GM18508 (cell line): Measurements from ENCODE around the gene SOCS3.

Experiments used
- ATAC-seq: cut with Tn5 transposase; IDR thresholded peaks from one replicate; pipeline ENCODE4 v1.9.1; 2021; ENCODE audit warnings: moderate number of reproducible peaks; ENCODE audit not compliant: insufficient read depth, unreplicated experiment

SOCS3 gene

DNA sequence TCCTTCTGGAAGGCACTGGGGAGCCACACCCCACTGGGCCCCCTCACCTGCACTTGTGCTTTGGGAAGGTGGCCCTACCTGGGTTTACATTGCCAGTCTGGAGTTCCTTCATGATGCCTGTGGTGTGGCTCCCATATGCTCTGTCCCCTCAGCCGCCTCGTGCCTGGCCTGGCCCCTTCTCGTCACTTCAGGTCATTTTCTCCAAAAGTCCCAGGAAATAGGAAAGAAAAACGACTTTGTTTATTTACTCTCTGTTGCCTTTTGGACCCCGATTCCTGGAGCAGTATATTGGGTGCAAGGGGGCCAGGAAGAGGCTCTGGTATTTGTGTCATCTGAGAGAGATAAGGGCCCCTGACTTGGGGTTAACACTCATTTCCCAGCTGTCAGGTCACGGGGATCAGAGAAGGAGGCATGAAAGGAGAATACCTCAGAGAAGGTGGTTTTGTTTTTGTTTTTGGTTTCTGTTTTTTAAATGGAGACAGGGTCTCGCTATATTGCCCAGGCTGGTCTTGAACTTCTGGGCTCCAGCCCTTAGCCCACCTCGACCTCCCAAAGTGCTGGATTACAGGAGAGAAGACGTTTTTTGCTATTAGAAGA is 4.7 kb downstream of the SOCS3 start:
- no peak for ATAC-seq

DNA sequence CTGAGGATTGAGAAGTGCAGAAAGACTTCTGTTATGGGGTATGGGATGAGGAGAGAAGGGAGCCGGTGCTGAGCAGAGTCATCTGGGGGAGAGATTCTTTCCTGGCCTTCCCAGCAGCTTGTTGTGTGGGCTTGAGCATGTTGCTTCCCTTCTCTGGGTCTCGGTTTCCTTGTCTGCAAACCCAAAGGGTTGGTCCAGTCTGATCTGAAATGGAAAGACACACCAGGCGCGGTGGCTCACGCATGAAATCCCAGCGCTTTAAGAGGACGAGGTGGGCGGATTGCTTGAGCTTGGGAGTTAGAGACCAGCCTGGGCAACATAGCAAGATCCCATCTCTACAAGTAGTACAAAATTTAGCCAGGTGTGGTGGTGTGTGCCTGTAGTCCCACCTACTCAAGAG is 6.0 kb downstream of the SOCS3 start:
- ATAC-seq = no peak

DNA sequence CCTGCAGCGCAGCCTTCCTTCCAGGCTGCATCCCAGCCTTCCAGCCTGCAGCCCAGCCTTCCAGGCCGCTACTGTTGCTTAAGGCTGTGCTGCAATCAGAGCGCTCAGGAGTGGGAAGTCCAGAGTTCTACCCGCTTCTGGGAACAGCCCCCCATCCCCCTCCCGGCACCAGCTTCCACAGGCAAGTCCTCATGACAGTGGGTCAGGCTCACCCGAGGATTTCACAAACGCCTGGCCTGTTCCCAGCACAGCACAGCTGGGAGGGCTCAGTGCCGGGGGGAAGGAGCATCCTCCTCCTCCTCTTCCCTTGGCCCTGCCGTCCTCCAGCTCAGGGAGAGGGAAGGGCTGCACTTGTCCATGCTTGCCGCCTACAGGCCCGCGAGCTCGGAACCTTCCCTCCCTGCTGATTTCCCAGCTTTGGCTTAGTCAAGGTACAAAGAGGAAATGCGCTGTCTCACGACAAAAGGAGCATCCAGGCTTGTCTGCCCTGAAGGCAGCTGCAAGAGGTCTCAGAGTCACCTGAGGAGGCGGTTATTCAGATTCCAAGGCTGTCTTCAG is 8.3 kb downstream of the SOCS3 start:
- no peak for ATAC-seq

DNA sequence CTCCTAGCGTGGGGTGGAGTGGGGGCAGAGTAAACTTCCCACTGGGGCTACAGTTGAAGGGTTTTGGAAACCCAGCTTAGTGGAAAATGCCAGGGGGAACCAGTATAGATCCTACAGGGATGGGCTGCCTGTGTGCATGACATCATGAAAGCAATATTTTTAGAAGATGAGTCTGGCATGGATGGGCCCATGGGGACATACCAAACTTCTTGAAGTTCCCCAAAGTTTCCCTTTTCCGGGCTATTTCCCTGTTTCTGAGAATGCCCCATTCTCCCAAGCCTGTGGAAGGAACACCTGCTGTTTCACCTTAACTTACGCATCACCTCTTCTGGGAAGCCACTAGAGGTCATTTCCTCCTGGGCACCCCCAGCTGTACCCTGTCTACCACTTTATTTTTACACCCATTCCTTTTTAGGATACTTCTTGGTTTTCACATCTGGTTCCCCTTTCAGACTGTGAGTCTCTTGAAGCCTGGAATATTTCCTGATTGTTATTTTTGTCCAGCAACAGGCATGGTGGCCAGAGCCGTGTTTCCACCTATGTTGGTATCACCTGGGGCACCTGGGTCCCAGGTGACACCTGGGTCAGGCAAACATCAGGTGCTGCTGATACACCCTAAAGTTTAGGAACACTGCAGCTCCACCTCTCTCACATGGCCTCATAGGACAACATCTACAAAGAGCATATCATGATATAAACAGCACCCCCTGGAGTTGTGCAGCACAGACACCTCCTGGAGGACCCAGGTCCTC is 9.8 kb downstream of the SOCS3 start:
- no peak for ATAC-seq

DNA sequence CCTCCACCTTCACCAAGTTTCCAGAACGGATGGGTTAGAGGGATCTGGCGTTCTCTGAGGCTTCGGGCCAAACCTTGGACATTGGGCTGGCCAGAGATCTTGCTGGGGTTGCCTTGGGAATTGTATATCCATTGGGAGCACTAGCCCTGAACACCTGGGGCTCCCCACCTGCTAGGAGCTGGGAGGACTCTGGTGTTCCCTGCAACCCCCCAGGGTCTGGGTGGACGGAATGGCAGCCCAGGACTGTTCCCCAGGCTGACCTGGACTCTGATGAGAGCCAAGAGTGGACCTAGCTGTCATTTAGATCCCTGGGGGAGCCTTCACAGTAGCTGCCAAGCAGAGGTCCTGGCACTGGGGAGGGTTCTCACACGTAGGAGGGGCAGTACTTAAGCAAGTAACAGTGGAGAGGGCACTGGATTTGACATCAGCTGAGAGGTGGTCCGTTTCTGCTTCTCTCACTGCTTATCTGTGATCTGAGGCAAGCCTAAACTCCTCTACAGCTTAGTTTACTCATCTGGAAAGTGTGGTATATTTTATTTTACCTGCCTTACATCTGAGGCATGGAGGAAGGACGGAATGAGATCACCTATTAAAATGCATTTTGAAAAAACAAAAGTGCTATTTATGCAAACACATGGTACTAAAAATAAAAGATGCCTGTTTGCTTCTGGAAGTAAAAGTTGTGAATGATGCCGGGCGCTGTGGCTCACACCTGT is 11.7 kb downstream of the SOCS3 start:
- ATAC-seq = no peak

DNA sequence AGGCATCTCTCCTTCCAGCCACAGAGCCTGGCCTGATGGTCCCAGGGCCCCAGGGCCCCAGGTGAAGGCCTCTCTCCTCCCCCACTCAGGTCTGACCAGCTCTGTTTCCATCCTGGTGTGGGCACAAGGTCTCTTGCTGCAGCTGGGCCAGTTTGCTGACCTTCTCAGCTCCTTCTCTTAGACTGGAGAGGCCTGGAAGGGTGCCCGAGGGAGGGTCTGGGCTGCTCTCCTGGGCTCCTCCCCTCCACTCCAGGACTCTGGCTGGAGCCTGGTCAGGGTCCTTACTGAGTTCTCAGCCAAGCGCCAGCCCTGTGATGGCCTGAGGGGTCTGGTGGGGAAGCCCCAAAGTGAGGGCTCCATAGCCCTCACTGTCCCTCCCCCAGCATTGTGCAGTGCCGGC is 12.4 kb downstream of the SOCS3 start:
- no peak for ATAC-seq

DNA sequence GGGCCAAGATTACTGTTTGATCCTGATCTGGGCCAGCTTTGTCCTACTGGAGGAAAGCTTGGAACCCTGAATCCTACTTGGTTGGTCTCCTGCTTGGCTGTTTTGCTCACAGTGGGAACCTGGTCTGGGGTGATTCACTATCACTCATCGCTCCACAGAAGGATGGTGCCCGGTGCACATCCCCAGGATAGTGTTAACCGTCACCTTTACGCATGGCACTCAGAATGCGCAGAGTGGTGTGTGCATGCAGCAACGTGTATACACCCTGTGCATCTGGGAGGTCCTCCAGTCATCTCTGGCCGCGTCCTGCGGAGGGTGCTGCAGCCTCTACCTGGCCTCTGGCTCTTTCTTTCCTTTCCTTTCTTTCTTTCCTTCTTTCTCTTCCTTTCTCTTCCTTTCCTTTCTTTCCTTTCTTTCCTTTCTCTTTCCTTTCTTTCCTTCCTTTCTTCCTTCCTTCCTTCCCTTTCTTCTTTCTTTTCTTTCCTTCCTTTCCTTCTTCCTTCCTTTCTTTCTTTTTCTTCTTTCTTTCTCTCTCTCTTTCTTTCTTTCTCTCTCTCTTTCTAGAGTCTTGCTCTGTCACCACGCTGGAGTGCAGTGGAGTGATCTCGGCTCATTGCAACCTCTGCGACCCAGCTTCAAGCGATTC is 13.1 kb downstream of the SOCS3 start:
- no peak for ATAC-seq

DNA sequence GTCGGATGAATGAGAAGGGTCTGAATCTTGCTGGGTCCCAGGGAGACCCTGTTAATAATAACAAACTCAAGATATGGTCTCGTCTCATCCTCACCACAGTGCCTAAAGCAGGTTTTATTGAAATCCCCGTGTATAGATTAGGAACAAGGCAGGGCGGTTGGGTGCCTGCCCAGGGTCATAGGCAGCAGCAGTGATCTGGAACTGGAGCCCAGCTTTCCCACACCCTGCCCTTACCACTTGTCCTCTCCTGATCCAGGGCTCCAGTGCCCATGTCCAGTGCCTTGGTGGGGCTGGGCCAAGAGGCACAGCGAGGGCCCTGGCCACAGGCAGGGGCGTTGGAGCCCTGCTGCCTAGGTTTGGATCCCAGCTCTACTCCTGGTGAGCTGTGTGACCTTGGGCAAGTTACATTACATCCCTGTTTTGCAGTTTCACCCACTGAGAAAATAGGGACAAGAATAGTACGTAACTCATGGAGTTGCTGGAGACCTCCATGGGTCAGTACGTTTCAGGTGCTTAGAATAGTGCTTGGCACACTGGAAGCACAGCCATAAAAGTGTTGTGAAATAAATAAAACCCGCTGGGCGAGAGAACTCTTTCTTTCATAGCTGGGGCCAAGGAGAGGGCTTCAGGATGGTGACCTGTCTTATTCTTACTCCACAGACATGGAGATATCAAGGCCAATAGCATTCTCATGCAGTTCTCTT is 13.9 kb downstream of the SOCS3 start:
- ATAC-seq = no peak

DNA sequence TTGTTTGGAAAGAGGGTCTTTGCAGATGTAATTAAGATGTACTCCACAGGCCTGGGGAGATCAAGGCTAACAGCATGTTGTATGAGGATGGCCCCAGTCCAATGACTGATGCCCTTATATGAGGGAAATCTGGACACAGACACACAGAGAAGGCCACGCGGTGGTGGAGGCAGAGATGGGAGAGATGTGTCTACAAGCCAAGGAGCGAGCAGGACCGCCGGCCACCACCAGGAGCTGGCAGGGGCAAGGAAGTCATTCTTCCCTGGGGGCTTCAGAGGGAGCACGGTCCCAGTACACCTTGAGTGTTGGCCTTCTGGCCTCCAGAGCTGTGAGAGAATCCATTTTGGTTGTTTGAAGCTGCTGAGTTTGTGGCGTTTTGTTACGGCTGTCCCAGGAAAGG is 14.7 kb downstream of the SOCS3 start:
- ATAC-seq = no peak

DNA sequence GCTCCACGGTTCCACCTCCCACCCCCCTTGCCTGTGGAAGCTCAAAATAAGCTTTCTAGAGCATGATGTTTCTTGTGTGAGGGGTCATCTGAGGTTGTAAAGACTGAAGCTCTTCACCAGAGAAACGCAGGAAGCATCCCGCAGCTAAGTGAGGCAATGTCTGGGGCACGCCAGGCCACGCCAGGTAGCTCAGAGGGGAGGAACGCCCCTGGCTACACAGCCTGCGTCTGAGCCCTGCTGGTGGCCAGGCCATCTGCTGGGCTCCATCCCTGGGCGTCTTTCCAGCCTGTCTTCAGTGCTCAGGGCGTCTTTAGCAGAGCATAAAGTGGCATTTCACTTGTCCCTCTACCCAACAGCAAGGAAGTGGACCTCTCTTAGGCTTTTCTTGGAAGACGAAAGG is 15.2 kb downstream of the SOCS3 start:
- ATAC-seq = no peak

DNA sequence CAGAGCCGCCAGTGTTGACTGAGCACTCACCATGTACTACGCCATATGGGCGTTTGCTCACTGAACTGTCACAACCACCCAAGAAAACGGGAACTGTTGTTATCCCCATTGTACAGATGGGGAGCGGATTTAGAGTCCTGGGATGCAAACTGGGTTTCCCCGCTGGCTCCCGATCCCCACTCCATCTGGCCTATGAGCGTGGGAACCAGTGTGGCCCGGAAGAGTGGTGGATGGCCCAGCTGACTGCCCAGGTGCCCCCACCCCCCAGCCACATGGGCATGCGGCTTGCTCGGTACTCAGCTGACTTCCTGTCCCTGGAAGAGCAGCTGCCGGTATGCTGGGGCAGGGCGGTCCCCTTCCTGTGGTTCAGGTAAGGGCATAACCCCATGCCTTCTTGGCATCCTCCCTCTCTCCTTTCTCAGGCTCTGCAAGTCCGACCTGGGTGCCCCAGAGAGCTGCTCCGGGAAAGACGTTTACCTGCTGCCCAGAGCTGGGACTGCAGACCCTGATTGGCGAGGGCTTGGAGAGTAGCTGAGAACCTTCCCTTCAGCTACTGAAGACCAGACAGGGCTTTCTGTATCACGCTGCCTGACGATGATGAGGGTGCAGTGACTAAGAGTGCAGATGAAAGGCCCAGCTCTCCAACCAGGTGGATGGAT is 16.2 kb downstream of the SOCS3 start:
- ATAC-seq = no peak

DNA sequence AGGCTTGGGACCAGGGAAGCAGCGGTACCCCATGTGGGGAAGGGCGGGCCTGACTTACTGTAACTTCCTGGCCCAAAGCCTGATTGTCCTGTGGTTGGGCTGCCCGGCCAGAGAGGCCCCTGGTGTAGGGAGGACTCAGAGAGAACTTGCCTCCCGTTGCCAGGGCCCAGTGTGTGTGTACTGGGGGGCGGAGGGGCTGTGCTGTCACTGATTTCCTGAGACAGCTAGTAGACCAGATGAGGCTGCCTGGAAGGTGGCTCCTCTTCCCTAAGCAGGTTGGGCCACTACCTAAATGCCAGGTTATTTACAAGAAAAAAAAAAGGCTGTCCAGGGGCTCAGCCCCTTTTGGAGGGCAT is 16.7 kb downstream of the SOCS3 start:
- ATAC-seq = no peak

DNA sequence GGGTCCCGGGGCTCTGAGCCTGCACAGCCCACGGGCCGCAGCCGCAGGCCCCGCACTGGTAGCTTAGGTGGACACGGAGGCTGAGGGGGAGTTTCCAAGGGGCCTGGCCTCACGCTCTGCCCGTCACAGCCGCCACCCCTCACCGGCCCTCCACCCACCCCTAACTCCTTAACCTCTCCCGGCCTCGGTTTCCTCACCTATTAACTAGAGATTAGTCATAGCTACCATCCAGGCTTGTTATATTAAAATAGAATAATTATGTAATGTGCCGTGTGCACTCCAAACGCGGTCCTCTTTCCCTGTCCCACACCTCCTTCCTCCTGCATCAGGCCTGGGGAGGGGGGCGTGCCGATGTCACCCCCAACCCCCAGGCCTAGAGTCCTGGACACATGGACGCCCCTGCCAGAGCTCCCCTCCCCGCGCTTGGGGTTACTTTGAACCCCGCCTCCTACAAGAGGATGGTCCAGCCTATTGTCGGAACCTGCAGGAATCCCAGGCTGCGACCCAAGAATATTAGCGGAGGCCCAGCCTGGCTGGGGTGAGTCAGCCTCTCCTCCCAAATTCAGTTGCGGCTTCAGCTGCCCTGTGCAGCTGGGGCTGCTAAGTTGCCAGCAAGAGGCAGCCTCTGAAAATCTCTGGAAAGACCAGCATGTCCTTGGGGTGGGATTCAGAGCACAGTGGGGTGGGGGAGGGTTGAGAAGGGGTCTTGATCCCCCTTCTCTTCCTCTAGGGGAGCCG is 17.3 kb downstream of the SOCS3 start:
- no peak for ATAC-seq

DNA sequence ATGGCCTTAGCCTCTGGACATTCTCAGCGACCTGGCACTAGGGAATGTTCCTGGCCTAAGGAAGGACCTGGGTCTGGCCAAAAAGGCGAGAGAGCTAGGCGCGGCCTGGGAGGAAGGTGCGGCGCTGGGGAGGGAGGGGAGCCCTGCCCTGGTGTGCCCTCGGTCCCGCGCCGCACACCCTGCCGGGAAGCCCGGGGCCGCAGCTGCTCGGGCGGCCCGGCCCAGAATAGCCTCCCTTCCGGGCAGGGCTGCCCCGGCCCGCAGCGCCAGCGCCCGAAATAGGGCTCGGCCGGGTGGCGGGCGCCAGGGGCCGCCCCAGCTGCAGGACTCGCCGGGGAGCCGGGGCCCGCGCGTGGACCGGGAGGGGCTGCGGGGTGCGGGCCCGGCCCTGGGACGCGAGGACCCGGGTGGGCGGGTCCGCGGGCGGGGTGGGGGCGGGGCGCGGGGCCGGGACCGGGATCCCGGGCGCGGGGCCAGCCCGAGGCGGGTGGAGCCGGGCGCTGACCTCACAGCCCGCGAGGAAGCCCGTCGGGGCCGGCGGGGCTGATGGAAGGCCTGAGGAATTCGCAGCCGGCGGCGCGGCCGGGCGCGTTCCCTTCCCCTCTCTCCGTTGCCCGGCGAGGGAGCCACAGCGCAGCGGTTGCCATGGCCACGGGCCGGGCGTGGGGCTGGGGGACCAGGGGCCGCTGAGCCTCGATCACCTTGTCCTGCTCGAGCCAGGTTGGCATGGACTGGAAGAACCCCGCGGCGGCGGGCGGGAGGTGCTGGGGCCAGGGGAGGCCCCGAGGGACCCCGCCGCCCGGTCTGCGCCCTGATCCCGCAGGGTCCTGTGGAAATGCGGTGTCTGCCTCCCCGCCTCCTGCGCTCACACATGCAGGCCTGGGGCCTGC is 18.1 kb downstream of the SOCS3 start:
- ATAC-seq = no peak

DNA sequence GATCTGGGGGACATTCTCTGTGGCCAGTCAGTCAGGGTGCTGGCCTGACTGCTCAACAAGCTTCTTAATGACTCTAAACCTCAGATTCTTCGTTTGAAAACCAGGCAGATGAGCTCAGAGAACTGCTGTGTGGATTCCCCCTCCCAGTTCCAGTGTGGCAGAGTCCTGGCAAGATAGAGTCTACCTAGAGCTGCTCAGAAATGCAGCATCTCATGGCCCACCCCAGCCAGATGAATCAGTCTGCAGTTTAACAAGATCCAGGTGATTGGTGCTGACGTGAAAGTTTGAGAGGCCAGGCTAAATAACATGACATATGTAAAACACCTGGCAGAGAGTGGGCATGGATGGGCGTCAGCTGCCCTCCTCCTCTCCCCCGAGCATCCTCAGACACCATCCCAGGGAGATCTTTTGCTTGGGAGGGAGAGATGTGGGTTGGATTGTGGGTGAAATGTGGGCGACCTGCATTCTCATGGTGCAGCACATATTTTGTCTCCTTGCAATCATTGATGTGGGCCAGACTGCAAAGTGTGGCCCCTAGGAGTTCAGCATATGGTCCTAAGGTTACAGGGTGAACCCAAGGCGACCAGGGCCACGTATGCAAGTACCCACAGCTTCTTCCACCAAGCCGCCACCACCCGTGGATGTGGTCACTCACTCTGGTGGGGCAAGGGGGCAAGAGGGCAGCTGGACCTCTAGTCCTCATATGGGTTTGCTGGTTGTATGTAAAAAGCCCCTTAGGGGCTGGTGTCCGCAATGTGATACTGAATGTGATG is 19.5 kb downstream of the SOCS3 start:
- no peak for ATAC-seq

DNA sequence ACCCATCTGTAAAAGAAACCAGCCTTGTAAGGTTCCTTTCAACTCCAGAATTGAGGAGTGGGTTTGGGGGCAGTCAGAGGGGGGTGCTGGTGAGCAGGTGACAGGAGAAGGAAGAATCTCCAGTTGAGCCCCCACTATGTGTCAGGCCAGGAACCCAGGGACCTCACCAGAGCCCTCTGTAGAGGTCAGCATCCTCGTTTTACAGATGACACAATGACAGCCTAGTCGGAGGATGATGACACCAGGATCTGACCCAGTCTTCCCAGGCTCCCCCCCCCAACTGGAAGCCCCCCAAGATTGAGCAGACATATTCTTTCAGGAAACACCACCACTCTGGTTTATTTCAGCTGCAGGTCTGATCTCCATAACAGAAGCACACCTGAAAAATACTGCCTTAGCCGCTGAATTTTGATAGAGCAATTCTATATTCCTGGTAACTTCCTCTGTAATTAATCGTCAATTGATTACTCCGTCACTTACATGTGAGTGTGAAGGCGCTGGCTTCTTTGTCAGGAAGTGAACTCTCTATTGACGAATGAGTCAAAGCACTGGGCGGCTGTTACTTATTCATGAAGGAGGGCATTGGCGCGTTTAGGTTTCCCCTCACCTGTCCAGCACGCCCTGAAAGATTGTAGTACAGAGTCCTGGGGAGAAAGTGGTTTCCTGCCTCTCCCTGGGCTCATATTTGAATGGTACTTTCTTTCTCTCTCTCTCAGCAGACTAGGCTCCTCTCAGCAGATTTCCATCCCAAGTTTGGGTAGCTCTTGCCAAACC is 21.2 kb downstream of the SOCS3 start:
- ATAC-seq = no peak
